ENCODE data around the gene IL1RAPL1.

The IL1RAPL1 gene

DNA sequence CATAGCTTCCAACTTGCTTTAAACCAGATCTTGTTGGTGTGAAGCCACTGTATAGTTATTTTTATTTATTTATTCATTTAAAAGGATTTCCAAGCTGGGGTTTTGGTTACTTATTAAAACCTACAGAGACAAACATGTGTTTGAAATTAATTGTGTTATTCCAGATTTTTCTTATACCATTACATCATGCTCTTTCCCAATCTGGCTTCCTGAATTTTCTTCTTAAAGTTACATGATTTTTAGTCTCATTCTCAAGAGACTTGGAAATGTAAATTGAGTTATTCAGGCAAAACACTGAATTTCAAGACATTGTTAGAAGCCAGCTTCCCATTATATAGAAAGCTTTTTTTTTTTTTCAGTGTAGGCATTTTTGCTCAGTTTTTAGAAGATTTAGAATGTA, 381.9 kb downstream of the IL1RAPL1 start:
- no peak overlapping the region for H3K4me3 ChIP-seq
- TF ChIP-seq, protein P1, sequence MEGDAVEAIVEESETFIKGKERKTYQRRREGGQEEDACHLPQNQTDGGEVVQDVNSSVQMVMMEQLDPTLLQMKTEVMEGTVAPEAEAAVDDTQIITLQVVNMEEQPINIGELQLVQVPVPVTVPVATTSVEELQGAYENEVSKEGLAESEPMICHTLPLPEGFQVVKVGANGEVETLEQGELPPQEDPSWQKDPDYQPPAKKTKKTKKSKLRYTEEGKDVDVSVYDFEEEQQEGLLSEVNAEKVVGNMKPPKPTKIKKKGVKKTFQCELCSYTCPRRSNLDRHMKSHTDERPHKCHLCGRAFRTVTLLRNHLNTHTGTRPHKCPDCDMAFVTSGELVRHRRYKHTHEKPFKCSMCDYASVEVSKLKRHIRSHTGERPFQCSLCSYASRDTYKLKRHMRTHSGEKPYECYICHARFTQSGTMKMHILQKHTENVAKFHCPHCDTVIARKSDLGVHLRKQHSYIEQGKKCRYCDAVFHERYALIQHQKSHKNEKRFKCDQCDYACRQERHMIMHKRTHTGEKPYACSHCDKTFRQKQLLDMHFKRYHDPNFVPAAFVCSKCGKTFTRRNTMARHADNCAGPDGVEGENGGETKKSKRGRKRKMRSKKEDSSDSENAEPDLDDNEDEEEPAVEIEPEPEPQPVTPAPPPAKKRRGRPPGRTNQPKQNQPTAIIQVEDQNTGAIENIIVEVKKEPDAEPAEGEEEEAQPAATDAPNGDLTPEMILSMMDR (IDR thresholded peaks at IDR 0.05) = no peak
- H3K27ac ChIP-seq = no peak overlapping the region
- no peak for DNase-seq (ENCODE audit: low spot score)

DNA sequence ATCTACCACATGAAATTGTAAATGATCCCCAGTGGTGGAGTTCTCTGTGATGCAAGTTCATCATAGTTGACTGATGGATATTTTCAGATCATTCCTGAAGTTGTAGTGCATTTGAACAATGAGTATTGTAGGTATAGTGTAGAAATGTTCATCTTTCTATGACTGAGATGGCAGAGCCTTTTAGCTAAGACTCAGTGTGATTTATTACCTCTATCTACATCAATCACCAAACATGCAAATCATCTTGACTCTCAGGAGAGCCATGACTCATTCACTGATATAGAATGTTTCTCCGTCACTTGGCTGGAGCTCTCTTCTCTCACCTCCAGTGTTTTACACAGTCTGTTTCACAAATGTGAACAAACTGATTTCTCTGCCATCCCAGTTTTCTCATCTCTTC, 392.6 kb downstream of the IL1RAPL1 start:
- H3K27ac ChIP-seq = no peak overlapping the region
- no peak for DNase-seq (ENCODE audit: low spot score)
- H3K4me3 ChIP-seq = no peak overlapping the region
- TF ChIP-seq, protein P1 (IDR thresholded peaks at IDR 0.05) = no peak

DNA sequence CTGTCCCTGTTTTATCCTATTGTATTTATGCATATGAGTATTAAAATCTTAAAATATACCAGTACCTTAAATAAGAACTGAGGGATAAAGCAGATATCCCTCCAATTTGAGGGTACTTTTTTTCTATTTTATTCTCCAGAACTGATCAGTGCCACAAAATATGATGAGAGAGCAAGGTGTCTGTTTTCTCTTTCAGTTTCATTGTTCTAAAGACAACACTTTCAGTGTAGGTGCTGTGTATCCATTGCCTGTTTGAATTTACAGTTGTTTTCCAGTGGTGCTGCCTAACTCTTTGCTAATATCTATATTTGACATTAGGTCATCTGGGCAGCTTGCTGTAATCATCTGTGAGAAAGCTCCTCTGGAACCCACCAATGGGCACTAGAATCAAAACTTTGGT, 394.7 kb downstream of the IL1RAPL1 start:
- TF ChIP-seq, protein P1 (IDR thresholded peaks at IDR 0.05) = no peak

DNA sequence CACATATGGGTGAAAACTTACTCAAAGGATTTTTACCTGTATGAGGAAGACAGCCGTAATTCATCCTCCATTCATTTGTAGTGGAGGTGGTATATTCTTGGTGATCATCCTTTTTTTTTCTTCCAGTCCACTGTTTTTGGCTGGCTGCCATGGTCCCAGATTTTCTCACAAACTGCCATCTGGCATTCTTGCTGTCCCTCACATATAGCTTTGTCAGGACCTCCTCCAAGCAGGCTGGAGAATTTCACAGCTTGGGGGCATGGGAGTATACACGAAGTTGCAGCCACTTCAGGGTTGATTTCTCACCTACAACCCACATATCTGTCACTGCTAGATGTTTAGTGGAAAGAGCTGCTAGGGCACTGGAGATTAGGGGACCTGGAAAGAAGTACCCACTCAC, 401.0 kb downstream of the IL1RAPL1 start:
- TF ChIP-seq, protein P1 (IDR thresholded peaks at IDR 0.05) = no peak
- Histone ChIP-seq H3K4me3 (no peak overlapping the region), H3K27ac (no peak overlapping the region)
- DNase-seq (ENCODE audit: low spot score) = no peak

More for the DNA sequence above, 394.7 kb downstream of the IL1RAPL1 start:
- no peak for DNase-seq (ENCODE audit: low spot score)
- no peak overlapping the region for H3K27ac ChIP-seq
- H3K4me3 ChIP-seq = no peak overlapping the region

DNA sequence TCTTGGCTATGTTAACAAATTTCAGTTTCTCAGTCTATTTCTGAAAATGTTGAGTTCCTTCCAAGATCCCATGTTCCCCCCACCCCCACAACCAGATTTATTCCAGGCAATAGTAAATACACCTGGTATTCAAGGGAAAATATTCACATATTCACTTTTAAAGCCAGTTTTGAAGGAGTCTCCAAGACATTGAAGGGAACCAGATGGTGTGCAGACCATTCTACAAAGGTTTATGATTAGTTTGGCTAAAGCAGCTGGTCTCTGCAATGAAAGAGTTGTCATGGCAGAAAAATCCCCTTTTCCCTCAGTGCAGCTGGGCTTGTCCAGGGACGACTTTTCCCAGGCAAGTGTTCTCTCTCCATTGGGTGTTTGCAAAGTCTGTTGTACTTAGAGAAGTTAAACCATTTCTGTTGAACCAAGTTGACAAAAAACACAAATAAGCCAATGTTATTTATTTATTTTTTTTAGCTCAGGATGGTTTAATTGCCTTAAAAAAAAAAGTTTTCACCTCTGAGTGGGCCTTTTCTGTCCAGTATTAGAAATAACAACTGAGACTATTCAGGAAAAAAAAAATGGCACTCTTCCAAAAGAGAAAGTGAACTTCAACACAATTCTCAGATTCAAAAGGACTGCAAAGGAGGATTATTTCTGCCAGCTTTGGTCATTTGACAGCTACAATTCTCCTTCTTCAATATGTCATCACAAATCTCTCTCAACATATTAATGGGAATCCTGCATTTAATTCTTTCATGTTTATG, 410.6 kb downstream of the IL1RAPL1 start:
- TF ChIP-seq, protein P1 (IDR thresholded peaks at IDR 0.05) = no peak
- DNase-seq (ENCODE audit: low spot score) = no peak
- Histone ChIP-seq H3K4me3 (no peak overlapping the region), H3K27ac (no peak overlapping the region)

DNA sequence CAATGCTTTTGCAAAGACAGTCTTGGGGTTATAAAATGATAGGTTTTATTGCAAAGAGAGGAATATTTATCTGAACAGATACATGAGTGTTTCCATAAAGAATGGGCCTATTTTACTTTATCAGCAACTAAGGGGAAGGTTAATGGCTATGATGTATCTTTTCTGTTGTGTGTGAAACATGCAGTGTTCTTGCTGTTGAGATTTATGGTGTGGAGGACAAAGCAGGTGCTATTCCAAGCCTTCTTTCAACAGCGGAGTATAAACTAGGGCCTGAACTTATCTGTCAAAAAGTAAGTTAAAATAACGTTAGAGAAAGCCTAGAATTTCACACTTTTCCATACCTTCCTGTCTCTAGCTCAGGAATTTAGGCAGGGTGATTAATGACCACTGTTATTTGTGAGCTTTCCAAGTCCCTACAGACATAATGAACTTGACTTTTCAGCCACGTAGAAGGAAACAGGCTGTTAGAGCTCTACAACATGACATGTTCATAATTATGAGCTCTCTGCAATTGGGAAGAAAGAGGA, 411.4 kb downstream of the IL1RAPL1 start:
- no peak overlapping the region for H3K27ac ChIP-seq
- TF ChIP-seq, protein P1 (IDR thresholded peaks at IDR 0.05) = no peak
- no peak overlapping the region for H3K4me3 ChIP-seq
- no peak for DNase-seq (ENCODE audit: low spot score)

DNA sequence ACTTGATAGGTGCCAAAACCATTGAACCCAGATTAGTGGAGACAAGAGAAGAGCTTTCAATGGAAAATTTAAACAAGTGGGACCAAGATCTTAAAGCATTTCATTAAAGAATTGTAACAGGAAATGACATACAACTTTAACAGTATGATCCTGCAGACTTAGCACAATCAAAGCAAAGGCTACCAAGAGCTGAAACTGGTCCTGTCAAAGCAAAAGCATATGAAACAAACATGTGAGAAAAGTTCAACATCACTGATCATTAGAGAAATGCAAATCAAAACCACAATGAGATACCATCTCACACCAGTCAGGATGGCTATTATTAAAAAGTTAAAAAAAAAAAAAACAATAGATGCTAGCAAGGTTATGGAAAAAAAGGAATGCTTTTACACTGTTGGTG, 425.6 kb downstream of the IL1RAPL1 start:
- H3K27ac ChIP-seq = no peak overlapping the region
- TF ChIP-seq, protein P1 (IDR thresholded peaks at IDR 0.05) = no peak
- no peak for DNase-seq (ENCODE audit: low spot score)
- no peak overlapping the region for H3K4me3 ChIP-seq
